ENCODE measurements around the gene OGFR. TPM values are rescaled to one million over a fixed set of nuclear protein-coding genes. Genes with fewer than 3 reads are reported as not detected.

OGFR gene
- total and polyA plus RNA-seq, 2 donors (not counting 1 experiment from before 2014, with no cell fraction given): 71.7 to 102 TPM

DNA sequence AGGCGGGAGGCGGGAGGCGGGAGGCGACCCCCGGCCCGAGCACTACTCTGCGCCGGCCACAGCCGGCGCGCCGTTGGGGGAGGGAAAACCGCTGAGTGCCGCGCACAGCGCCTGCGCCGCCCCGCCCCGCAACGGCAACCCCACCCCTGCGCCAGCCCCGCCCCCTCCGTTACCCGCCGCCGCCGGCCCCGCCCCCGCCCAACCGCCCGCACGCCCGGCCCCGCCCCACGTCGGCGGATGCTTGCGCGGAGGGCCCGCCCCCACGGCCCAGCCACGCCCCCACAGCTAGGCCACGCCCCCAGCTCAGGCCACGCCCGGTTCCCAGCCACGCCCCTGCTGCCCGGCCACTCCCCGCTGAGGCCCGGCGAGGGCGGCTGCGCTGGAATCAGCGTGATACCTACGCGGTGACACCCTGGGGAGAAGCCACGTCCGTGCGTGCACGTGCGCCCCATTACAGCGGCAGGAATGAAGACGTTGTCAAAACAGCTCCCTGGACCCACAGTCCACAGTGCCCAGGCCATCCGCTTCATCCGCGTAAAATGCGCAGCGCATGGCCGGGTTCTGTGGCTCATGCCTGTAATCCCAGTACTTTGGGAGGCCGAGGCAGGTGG lies 57.2 kb downstream of the OGFR start, which contains the start of gene TCFL5:
Gene TCFL5, minus strand, starts transcription at position 97 of the 611 bp plus-strand sequence. CDS start 152 bp downstream, outside the sequence.
- intact Hi-C loops (cut with micrococcal nuclease): loop anchor here (2.0 to 5.0 kb wide), 3 partner anchors 35 to 70 kb away; partner anchors contain the start of gene DIDO1
- Histone ChIP-seq H3K4me1 (ENCODE audit: control insufficient read depth in 2 of 2, insufficient read depth in 2 of 2, low read length in 2 of 2) (peaks cover 9 to 27% of the 10 kb centered on the region in 2 donors), H2AFZ (ENCODE audit: insufficient read depth, low read depth, low read length, poor library complexity, severe bottlenecking) (peak within 1 kb of the TSS; percentile 49), H3K27me3 (replicated peaks in 1 of 4; ENCODE audit: control extremely low read depth in 1 of 4, control insufficient read depth in 3 of 4, insufficient read depth in 4 of 4, low read length in 3 of 4) (peaks cover 0 to 9% (median 6%) of the 10 kb centered on the region in 4 experiments), H3K79me2 (ENCODE audit: control insufficient read depth, insufficient read depth, low read length) (no peaks in the 10 kb centered on the region), H3K36me3 (replicated peaks in 1 of 2; ENCODE audit: control extremely low read depth in 1 of 2, control insufficient read depth in 1 of 2, extremely low read depth in 1 of 2, insufficient read depth in 2 of 2, low read length in 1 of 2) (no peaks in the 10 kb centered on the region), H3K4me3 (ENCODE audit: control extremely low read depth in 1 of 5, extremely low read depth in 1 of 5, insufficient read depth in 1 of 5, low read depth in 2 of 5, low read length in 4 of 5) (peak within 1 kb of the TSS in 3 of 5 experiments; percentile 33 to 47 (median 36)), H3K27ac (ENCODE audit: low read length in 2 of 2) (no peak within 1 kb of the TSS), H4K20me1 (ENCODE audit: control insufficient read depth, insufficient read depth, low read length, poor library complexity, severe bottlenecking) (peaks cover 16% of the 10 kb centered on the region), H3K9me3 (ENCODE audit: control extremely low read depth in 1 of 3, control insufficient read depth in 2 of 3, insufficient read depth in 1 of 3, low read length in 2 of 3) (peaks cover 0 to 11% (median 0%) of the 10 kb centered on the region in 3 donors), H3K9ac (ENCODE audit: low read length) (no peak within 1 kb of the TSS), H3K4me2 (replicated peaks; ENCODE audit: low read depth, low read length, poor library complexity, severe bottlenecking) (peak within 1 kb of the TSS; percentile 72)
- TF ChIP-seq, protein P1, sequence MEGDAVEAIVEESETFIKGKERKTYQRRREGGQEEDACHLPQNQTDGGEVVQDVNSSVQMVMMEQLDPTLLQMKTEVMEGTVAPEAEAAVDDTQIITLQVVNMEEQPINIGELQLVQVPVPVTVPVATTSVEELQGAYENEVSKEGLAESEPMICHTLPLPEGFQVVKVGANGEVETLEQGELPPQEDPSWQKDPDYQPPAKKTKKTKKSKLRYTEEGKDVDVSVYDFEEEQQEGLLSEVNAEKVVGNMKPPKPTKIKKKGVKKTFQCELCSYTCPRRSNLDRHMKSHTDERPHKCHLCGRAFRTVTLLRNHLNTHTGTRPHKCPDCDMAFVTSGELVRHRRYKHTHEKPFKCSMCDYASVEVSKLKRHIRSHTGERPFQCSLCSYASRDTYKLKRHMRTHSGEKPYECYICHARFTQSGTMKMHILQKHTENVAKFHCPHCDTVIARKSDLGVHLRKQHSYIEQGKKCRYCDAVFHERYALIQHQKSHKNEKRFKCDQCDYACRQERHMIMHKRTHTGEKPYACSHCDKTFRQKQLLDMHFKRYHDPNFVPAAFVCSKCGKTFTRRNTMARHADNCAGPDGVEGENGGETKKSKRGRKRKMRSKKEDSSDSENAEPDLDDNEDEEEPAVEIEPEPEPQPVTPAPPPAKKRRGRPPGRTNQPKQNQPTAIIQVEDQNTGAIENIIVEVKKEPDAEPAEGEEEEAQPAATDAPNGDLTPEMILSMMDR (IDR thresholded peaks at IDR 0.05): no peak
- TF ChIP-seq EZH2 (IDR thresholded peaks at IDR 0.05; ENCODE audit: borderline replicate concordance, insufficient read depth, low read depth, low read length, poor library complexity, severe bottlenecking): no peak
- WGBS (ENCODE audit: insufficient coverage): 16% methylated on average over 43 of the region's 70 CpGs
- Mint-ChIP-seq H3K4me3 (peak within 1 kb of the TSS; percentile 81), H3K27me3 (no peaks in the 10 kb centered on the region), H3K27ac (peak within 1 kb of the TSS; percentile 42), H3K9me3 (ENCODE audit: insufficient read depth) (no peaks in the 10 kb centered on the region), H3K4me1 (peaks cover 20% of the 10 kb centered on the region)
- POLR2A ChIA-PET: interaction anchor here (0.8 to 1.2 kb wide), 2 partner anchors 36 to 68 kb away, joined by 3 read pairs; no protein-coding TSS in a partner anchor
- peak; percentile 92 for ATAC-seq (ENCODE audit: low read depth)
- CTCF ChIA-PET: interaction anchor here (0.6 to 1.7 kb wide), 8 partner anchors 11 to 147 kb away, joined by 3 to 6 read pairs (median 3); no protein-coding TSS in a partner anchor
- DNase-seq: peak; percentile 95

Small RNA genes lying within 50 kb of the gene (small RNA-seq; reads per million reads assigned to genes)
- gene DPH3P1 (ENCODE audit: insufficient read length, low read depth, low replicate concordance): not detected

Other genes with a start within 250 kb of the OGFR start
- gene SLCO4A1, start 162.3 kb upstream of the OGFR start, total RNA-seq: 79.2 and 79.5 TPM in 2 replicates
- gene SLCO4A1, start 162.3 kb upstream of the OGFR start, polyA plus RNA-seq: 2.1 and 4.6 TPM in 2 replicates
- gene NTSR1, start 96.0 kb upstream of the OGFR start, total RNA-seq: not detected in 2 replicates
- not detected in 2 replicates for gene NTSR1, start 96.0 kb upstream of the OGFR start, polyA plus RNA-seq
- gene MRGBP, start 8.4 kb upstream of the OGFR start, total RNA-seq: 17.5 and 18.2 TPM in 2 replicates
- 8.1 and 10.6 TPM in 2 replicates for gene MRGBP, start 8.4 kb upstream of the OGFR start, polyA plus RNA-seq
- 96.3 and 98.6 TPM in 2 replicates for gene COL9A3, start 12.2 kb downstream of the OGFR start, total RNA-seq
- 10.7 and 30.8 TPM in 2 replicates for gene COL9A3, start 12.2 kb downstream of the OGFR start, polyA plus RNA-seq
- 15.7 and 16.2 TPM in 2 replicates for gene TCFL5, start 57.0 kb downstream of the OGFR start, total RNA-seq
- gene TCFL5, start 57.0 kb downstream of the OGFR start, polyA plus RNA-seq: 2.0 and 2.6 TPM in 2 replicates
- gene DIDO1, start 121.7 kb downstream of the OGFR start, total RNA-seq: 124 and 128 TPM in 2 replicates
- gene DIDO1, start 121.7 kb downstream of the OGFR start, polyA plus RNA-seq: 48.5 and 57.6 TPM in 2 replicates
- 44.1 and 47.4 TPM in 2 replicates for gene GID8, start 133.3 kb downstream of the OGFR start, total RNA-seq
- gene GID8, start 133.3 kb downstream of the OGFR start, polyA plus RNA-seq: 12.4 and 18.4 TPM in 2 replicates
- gene SLC17A9, start 147.9 kb downstream of the OGFR start, total RNA-seq: 33.0 and 44.6 TPM in 2 replicates
- 141 and 195 TPM in 2 replicates for gene SLC17A9, start 147.9 kb downstream of the OGFR start, polyA plus RNA-seq
- not detected in 2 replicates for gene BHLHE23, start 202.1 kb downstream of the OGFR start, total RNA-seq
- not detected in 2 replicates for gene BHLHE23, start 202.1 kb downstream of the OGFR start, polyA plus RNA-seq

All from B cell (primary cell).